Measurements from ENCODE around the gene SEC61B. TPM values are rescaled to one million over a fixed set of nuclear protein-coding genes. Genes with fewer than 3 reads are reported as not detected.

SEC61B gene
- total RNA-seq, 2 experiments from 2014 or later, result 81.0 to 139 TPM

GRCh38 chr9:99182356-99182755 lies 39.7 kb upstream of the SEC61B start:
- ChIA-PET POLR2A (no interaction called here), CTCF (interaction anchor here (0.6 to 4.4 kb wide), 12 partner anchors 9 to 1143 kb away, joined by 3 to 22 read pairs (median 4); no protein-coding TSS in a partner anchor)
- no peak overlapping the region for H3K27ac Mint-ChIP-seq

DNA sequence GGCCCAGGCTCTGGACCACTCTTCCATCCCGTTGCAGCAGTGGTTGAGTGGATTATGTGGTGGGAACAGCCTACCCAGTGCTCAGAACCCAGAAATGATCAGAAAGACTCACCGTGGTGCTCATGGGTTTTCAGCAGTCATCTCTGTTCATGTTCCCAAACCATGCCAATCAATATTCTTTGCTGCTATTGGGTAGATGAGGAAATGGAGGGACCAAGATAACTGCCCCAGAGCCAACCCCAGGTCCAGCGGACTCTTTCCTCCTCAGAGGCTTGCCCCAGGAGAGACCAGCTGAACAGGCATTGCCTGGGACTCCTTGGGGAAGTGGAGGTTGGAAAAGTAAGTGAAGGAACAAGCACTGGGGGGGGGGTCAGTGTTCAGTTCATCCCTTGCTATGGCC lies 38.5 kb upstream of the SEC61B start:
- no peak for ATAC-seq
- H3K27ac Mint-ChIP-seq, result no peak overlapping the region
- POLR2A ChIA-PET, result no interaction called here

More at GRCh38 chr9:99182356-99182755, 39.7 kb upstream of the SEC61B start:
- Mint-ChIP-seq H3K4me1 (peaks cover 49% of the 10 kb centered on the region), H3K4me3 (no peak overlapping the region), H3K27me3 (no peaks in the 10 kb centered on the region), H3K36me3 (ENCODE audit: low read depth) (no peaks in the 10 kb centered on the region), H3K9me3 (ENCODE audit: low read depth) (no peaks in the 10 kb centered on the region)
- ATAC-seq (no peak), DNase-seq (no peak)
- intact Hi-C loops (cut with DNase I, micrococcal nuclease), result loop anchor here (5.0 to 10.0 kb wide), 5 partner anchors 70 to 1415 kb away; partner anchors contain the start of gene NR4A3 (in 1 of the 2)

DNA sequence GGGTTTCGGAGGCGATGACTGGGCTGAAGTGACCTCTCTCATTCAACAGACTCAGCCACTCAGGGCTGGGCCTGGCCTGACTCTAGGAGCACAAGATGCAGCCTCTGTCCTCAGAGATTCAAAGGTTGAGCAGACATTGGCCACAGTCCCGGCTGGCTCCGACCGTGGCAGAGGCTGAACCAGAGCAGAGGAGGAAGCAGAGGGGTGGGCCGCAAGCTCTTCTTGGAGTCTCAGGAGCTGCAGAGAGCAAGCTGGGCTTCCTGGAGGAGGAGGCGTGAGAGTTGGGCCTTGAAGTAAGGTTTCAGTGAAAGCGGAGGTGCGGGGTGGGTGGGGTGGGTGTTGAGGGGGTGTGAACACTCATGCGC lies 38.0 kb upstream of the SEC61B start:
- DNase-seq (no peak), ATAC-seq (peak; percentile 3)
- H3K27ac Mint-ChIP-seq, result peak overlapping the region; percentile 23
- H3K4me3 Mint-ChIP-seq, result no peak overlapping the region
- peaks cover 6% of the 10 kb centered on the region for H3K27me3 Mint-ChIP-seq
- H3K9me3 Mint-ChIP-seq (ENCODE audit: low read depth), result no peaks in the 10 kb centered on the region
- intact Hi-C loops (cut with DNase I, micrococcal nuclease), result loop anchor here (1.0 to 10.0 kb wide), 13 partner anchors 21 to 1413 kb away; partner anchors contain the start of genes NR4A3 (in 2 of the 2) and SEC61B (in 2 of the 2)
- POLR2A ChIA-PET, result no interaction called here
- H3K36me3 Mint-ChIP-seq (ENCODE audit: low read depth), result no peaks in the 10 kb centered on the region
- H3K4me1 Mint-ChIP-seq, result peaks cover 48% of the 10 kb centered on the region
- CTCF ChIA-PET, result interaction anchor here (0.6 to 4.4 kb wide), 25 partner anchors 8 to 672 kb away, joined by 3 to 22 read pairs (median 3); partner anchors contain the start of gene ALG2

More for the DNA sequence above, 38.5 kb upstream of the SEC61B start:
- H3K27me3 Mint-ChIP-seq, result peaks cover 5% of the 10 kb centered on the region
- H3K36me3 Mint-ChIP-seq (ENCODE audit: low read depth), result no peaks in the 10 kb centered on the region
- H3K4me1 Mint-ChIP-seq, result peaks cover 49% of the 10 kb centered on the region
- no peak for DNase-seq
- intact Hi-C loops (cut with DNase I, micrococcal nuclease), result loop anchor here (1.0 to 10.0 kb wide), 13 partner anchors 21 to 1414 kb away; partner anchors contain the start of genes NR4A3 (in 2 of the 2) and SEC61B (in 2 of the 2)
- H3K9me3 Mint-ChIP-seq (ENCODE audit: low read depth), result no peaks in the 10 kb centered on the region
- CTCF ChIA-PET, result interaction anchor here (0.7 to 4.4 kb wide), 9 partner anchors 10 to 1412 kb away, joined by 3 to 22 read pairs (median 3); partner anchors contain the start of gene ALG2
- H3K4me3 Mint-ChIP-seq, result no peak overlapping the region

GRCh38 chr9:99184475-99185347 lies 37.4 kb upstream of the SEC61B start:
- ATAC-seq (peak; percentile 89), DNase-seq (peak; percentile 88)
- Mint-ChIP-seq H3K4me3 (no peak overlapping the region), H3K4me1 (peaks cover 42% of the 10 kb centered on the region), H3K36me3 (ENCODE audit: low read depth) (no peaks in the 10 kb centered on the region), H3K9me3 (ENCODE audit: low read depth) (no peaks in the 10 kb centered on the region), H3K27ac (peak overlapping the region; percentile 33), H3K27me3 (peaks cover 6% of the 10 kb centered on the region)
- CTCF ChIA-PET, result interaction anchor here (0.5 to 4.4 kb wide), 42 partner anchors 8 to 1165 kb away, joined by 3 to 22 read pairs (median 3); partner anchors contain the start of gene ALG2
- intact Hi-C loops (cut with DNase I, micrococcal nuclease), result loop anchor here (1.0 to 10.0 kb wide), 13 partner anchors 22 to 1413 kb away; partner anchors contain the start of genes NR4A3 (in 2 of the 2) and SEC61B (in 2 of the 2)
- POLR2A ChIA-PET, result no interaction called here

GRCh38 chr9:99185348-99185632 lies 36.8 kb upstream of the SEC61B start:
- no peak overlapping the region for H3K27ac Mint-ChIP-seq
- intact Hi-C loops (cut with DNase I, micrococcal nuclease), result loop anchor here in 1 of 2 experiments (2.0 to 10.0 kb wide), 5 partner anchors 22 to 1250 kb away; no protein-coding TSS in a partner anchor
- H3K4me3 Mint-ChIP-seq, result no peak overlapping the region
- H3K4me1 Mint-ChIP-seq, result peaks cover 38% of the 10 kb centered on the region
- H3K9me3 Mint-ChIP-seq (ENCODE audit: low read depth), result no peaks in the 10 kb centered on the region
- DNase-seq (no peak), ATAC-seq (no peak)
- H3K36me3 Mint-ChIP-seq (ENCODE audit: low read depth), result no peaks in the 10 kb centered on the region
- peaks cover 6% of the 10 kb centered on the region for H3K27me3 Mint-ChIP-seq
- CTCF ChIA-PET, result interaction anchor here (0.5 to 4.4 kb wide), 27 partner anchors 9 to 1164 kb away, joined by 3 to 22 read pairs (median 3); partner anchors contain the start of gene ALG2
- POLR2A ChIA-PET, result no interaction called here

DNA sequence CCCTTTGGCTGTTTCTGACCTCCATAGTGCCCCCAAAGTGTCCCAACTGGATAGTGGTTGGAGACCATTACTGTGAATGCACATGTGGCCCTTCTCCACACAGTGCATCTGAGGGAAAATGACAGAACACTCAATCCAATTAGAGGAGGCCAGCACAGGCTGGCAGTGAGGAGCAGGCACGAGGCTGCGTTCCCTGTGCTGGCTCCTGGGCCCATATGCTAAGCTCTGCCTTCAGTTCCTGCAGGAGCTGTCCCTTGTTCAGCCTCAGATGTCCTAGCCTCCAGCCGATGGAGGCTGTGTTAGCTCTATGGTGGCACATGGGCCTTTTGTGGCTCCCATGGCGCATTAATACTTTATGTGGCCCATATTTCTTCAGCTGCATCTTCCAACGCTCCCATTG lies 36.1 kb upstream of the SEC61B start:
- no peaks in the 10 kb centered on the region for H3K9me3 Mint-ChIP-seq (ENCODE audit: low read depth)
- H3K27me3 Mint-ChIP-seq, result peaks cover 7% of the 10 kb centered on the region
- ChIA-PET POLR2A (no interaction called here), CTCF (interaction anchor here (0.6 to 2.0 kb wide), 10 partner anchors 11 to 825 kb away, joined by 3 to 6 read pairs (median 4); no protein-coding TSS in a partner anchor)
- intact Hi-C loops (cut with DNase I, micrococcal nuclease), result loop anchor here in 1 of 2 experiments (2.0 to 10.0 kb wide), 5 partner anchors 23 to 1249 kb away; no protein-coding TSS in a partner anchor
- no peak for DNase-seq
- H3K36me3 Mint-ChIP-seq (ENCODE audit: low read depth), result no peaks in the 10 kb centered on the region
- no peak for ATAC-seq
- peaks cover 32% of the 10 kb centered on the region for H3K4me1 Mint-ChIP-seq
- H3K4me3 Mint-ChIP-seq, result no peak overlapping the region
- no peak overlapping the region for H3K27ac Mint-ChIP-seq

GRCh38 chr9:99187311-99187710 lies 34.8 kb upstream of the SEC61B start:
- DNase-seq (no peak), ATAC-seq (no peak)
- intact Hi-C loops (cut with DNase I, micrococcal nuclease), result loop anchor here in 1 of 2 experiments (10.0 kb wide), 1 partner anchor 1247 kb away; no protein-coding TSS in a partner anchor
- ChIA-PET CTCF (interaction anchor here (1.5 to 1.7 kb wide), 2 partner anchors 10 to 25 kb away, joined by 5 to 6 read pairs; no protein-coding TSS in a partner anchor), POLR2A (no interaction called here)
- no peak overlapping the region for H3K4me3 Mint-ChIP-seq
- H3K4me1 Mint-ChIP-seq, result peaks cover 20% of the 10 kb centered on the region
- no peaks in the 10 kb centered on the region for H3K9me3 Mint-ChIP-seq (ENCODE audit: low read depth)
- H3K27me3 Mint-ChIP-seq, result peaks cover 11% of the 10 kb centered on the region
- no peaks in the 10 kb centered on the region for H3K36me3 Mint-ChIP-seq (ENCODE audit: low read depth)
- H3K27ac Mint-ChIP-seq, result no peak overlapping the region

DNA sequence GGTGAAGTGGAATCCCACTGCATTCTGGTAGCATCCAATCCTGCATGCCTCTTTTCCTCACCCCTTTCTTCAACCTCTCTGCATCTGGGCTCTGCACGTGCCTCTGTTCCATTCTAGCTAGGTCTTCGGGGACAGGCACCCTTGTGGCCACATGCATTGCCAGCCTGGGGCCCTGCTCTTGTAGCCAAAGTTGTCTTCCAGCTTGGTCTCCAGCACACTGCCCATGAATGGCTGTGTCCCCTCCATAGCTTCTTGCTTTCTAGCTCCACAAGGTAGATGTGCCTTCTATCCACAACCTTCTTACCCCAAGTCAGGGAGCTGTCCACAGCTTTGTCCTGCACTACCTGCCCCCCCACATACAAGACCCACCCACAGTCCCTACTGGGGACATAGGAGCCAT lies 32.9 kb upstream of the SEC61B start:
- ATAC-seq (no peak), DNase-seq (no peak)
- no peak overlapping the region for H3K4me3 Mint-ChIP-seq
- intact Hi-C loops (cut with DNase I, micrococcal nuclease), result loop anchor here in 1 of 2 experiments (10.0 kb wide), 1 partner anchor 1246 kb away; no protein-coding TSS in a partner anchor
- H3K27ac Mint-ChIP-seq, result no peak overlapping the region
- H3K4me1 Mint-ChIP-seq, result peaks cover 11% of the 10 kb centered on the region
- CTCF ChIA-PET, result interaction anchor here (0.9 kb wide), 1 partner anchor 43 kb away, joined by 3 read pairs; no protein-coding TSS in a partner anchor
- peaks cover 11% of the 10 kb centered on the region for H3K27me3 Mint-ChIP-seq
- H3K9me3 Mint-ChIP-seq (ENCODE audit: low read depth), result no peaks in the 10 kb centered on the region
- POLR2A ChIA-PET, result no interaction called here
- no peaks in the 10 kb centered on the region for H3K36me3 Mint-ChIP-seq (ENCODE audit: low read depth)

DNA sequence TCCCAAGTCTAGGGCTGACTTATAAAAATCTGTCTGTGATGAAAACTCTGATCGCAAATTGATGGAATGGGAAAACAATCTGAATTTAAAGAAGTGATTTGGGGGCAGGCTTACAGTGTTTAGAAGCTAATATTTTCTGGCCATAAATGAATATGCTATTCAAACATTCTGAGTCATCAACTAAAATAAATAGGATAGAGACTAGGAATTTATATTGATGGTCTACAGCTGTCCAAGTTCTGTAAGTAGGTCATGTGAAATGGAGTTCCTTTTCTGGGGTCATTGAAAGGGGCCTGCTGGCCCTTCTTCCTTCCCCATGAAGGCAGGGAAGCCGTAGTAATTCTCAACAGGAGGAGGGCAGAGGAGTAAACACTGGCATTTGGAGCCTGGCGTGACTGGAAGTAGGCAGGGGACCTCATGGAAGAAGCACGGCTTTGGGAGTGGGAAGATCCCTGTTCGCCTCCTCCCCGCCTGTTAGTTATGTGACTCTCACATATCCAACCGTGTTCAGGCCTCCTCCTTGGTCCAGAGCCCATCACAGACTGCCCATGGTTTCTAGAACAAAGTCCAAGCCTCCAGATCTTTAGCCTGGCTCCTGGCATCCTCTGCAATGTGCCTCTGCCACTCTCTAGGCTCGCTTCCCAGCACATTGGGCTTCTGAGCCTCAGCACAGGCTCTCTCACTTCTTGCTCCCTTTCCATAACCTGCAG lies 32.0 kb upstream of the SEC61B start:
- no peaks in the 10 kb centered on the region for H3K9me3 Mint-ChIP-seq (ENCODE audit: low read depth)
- peaks cover 11% of the 10 kb centered on the region for H3K27me3 Mint-ChIP-seq
- no peak overlapping the region for H3K4me3 Mint-ChIP-seq
- H3K36me3 Mint-ChIP-seq (ENCODE audit: low read depth), result no peaks in the 10 kb centered on the region
- ATAC-seq (no peak), DNase-seq (no peak)
- ChIA-PET POLR2A (no interaction called here), CTCF (no interaction called here)
- H3K27ac Mint-ChIP-seq, result no peak overlapping the region
- peaks cover 4% of the 10 kb centered on the region for H3K4me1 Mint-ChIP-seq
- intact Hi-C loops (cut with DNase I, micrococcal nuclease), result loop anchor here in 1 of 2 experiments (10.0 kb wide), 1 partner anchor 1245 kb away; no protein-coding TSS in a partner anchor

DNA sequence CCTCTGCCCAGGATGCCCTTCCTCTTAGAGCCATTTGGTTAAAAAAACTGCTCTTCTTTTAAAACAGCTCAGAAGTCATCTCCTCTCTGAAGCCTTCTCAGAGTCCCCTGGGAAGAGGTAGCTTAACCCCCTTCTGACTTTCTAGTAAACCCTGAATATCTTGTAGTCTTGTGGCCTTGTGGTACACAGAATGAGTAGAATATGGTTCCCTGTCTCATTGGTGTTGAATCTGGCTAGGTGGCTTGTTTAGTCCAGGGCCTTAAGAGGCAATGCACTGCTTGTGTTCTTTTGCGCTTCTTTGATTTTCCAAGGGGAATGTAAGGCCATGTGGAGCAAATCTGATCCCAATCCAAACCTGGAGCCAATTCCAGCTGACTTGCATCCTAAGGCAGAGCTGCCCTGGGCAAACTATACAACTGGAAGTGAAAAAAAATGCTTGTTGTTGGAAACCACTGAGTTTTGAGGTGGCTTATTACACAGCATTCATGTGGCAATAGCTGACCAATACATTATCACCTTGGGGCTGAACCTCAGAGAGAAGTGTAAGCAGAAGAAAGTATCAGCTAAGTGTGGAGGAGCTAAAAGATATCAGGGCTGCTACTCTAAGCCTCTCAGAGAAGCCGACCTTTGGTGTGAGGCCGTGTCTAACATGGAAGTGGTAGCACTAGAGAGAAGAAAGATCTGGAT lies 31.3 kb upstream of the SEC61B start:
- no peak overlapping the region for H3K27ac Mint-ChIP-seq
- ATAC-seq (no peak), DNase-seq (no peak)
- no peaks in the 10 kb centered on the region for H3K9me3 Mint-ChIP-seq (ENCODE audit: low read depth)
- POLR2A ChIA-PET, result no interaction called here
- no peaks in the 10 kb centered on the region for H3K36me3 Mint-ChIP-seq (ENCODE audit: low read depth)
- H3K27me3 Mint-ChIP-seq, result peaks cover 11% of the 10 kb centered on the region
- CTCF ChIA-PET, result no interaction called here
- H3K4me1 Mint-ChIP-seq, result peaks cover 4% of the 10 kb centered on the region
- H3K4me3 Mint-ChIP-seq, result no peak overlapping the region
- intact Hi-C loops (cut with DNase I, micrococcal nuclease), result no loop called here

Data from activated CD4-positive, alpha-beta T cell treated with anti-CD3 and anti-CD28 coated beads for 36 hours (primary cell).